Measurements from ENCODE around the gene LCAT. TPM values are rescaled to one million over a fixed set of nuclear protein-coding genes. Genes with fewer than 3 reads are reported as not detected.

Gene LCAT
- total RNA-seq, 1 experiment from 2014 or later = 17.8 TPM

- Histone ChIP-seq H2BK5ac (ENCODE audit: insufficient read length, low read length) (no peak overlapping the region), H3K4ac (ENCODE audit: low read depth, low read length) (no peak overlapping the region), H4K91ac (ENCODE audit: insufficient read length, low read depth, low read length) (no peak overlapping the region), H2BK12ac (ENCODE audit: insufficient read length, low read depth, low read length) (no peak overlapping the region), H3K23ac (ENCODE audit: insufficient read length, low read depth, low read length) (no peak overlapping the region), H4K8ac (replicated peaks; ENCODE audit: insufficient read length, low read depth, low read length) (no peak overlapping the region), H3K56ac (ENCODE audit: insufficient read length, low read depth, low read length) (no peak overlapping the region), H3K14ac (ENCODE audit: insufficient read depth, low read length) (no peak overlapping the region), H3K79me1 (ENCODE audit: insufficient read depth, low read depth, low read length, poor library complexity, severe bottlenecking) (no peaks in the 10 kb centered on the region), H3K27me3 (ENCODE audit: insufficient read depth, low read length) (no peaks in the 10 kb centered on the region), H3K27ac (ENCODE audit: insufficient read length, low read depth, low read length) (no peak overlapping the region), H3K9ac (ENCODE audit: extremely low read depth, insufficient read length, low read length) (no peak overlapping the region), H2BK20ac (ENCODE audit: low read depth, low read length, poor library complexity, severe bottlenecking) (no peak overlapping the region), H3K9me3 (ENCODE audit: control insufficient read depth, low read depth, low read length) (no peaks in the 10 kb centered on the region), H3K23me2 (ENCODE audit: insufficient read length, low read depth, low read length, poor library complexity, severe bottlenecking) (no peaks in the 10 kb centered on the region), H3K4me2 (ENCODE audit: insufficient read depth, insufficient read length, low read length) (no peak overlapping the region), H2AK5ac (ENCODE audit: insufficient read length, low read length) (no peak overlapping the region), H3K18ac (ENCODE audit: insufficient read length, low read depth, low read length) (no peak overlapping the region), H3T11ph (ENCODE audit: low read length) (no peak overlapping the region), H3K4me1 (ENCODE audit: insufficient read depth, low read length) (no peaks in the 10 kb centered on the region), H2AFZ (ENCODE audit: low read length) (no peak overlapping the region), H4K20me1 (ENCODE audit: control insufficient read depth, insufficient read depth, insufficient read length) (no peaks in the 10 kb centered on the region), H2BK15ac (ENCODE audit: low read depth, low read length) (no peak overlapping the region), H3K79me2 (ENCODE audit: insufficient read depth, low read length) (no peaks in the 10 kb centered on the region), H4K5ac (ENCODE audit: insufficient read length, low read depth, low read length) (no peak overlapping the region), H2BK120ac (ENCODE audit: low read depth, low read length, poor library complexity, severe bottlenecking) (no peak overlapping the region)
- Mint-ChIP-seq H3K9me3 (no peaks in the 10 kb centered on the region), H3K4me1 (peaks cover 5 to 19% of the 10 kb centered on the region in 2 experiments), H3K36me3 (ENCODE audit: insufficient read depth in 1 of 3, low read depth in 3 of 3) (peaks cover 11 to 44% (median 15%) of the 10 kb centered on the region in 3 experiments; a peak in 5 of 7 replicates), H3K27me3 (ENCODE audit: low read depth) (no peaks in the 10 kb centered on the region), H3K27ac (peak overlapping the region in 1 of 3 experiments; percentile 61; a peak in 1 of 7 replicates), H3K4me3 (peak overlapping the region in 1 of 2 experiments; percentile 57; a peak in 1 of 5 replicates)
- WGBS (ENCODE audit: extremely low coverage, insufficient read length, low lambda C conversion rate) = no CpG with 5 or more reads among the region's 6 CpGs
- peak; percentile 85 for TF ChIP-seq CTCF (conservative IDR thresholded peaks at IDR 0.05)
- DNase-seq = peak; percentile 81
Measured at GRCh38 chr16:67942200-67942509, 1.8 kb downstream of the LCAT start.

Data from H9 (cell line).